ENCODE measurements around the gene TLN1.

TLN1 gene

GRCh38 chr9:35656831-35657545 is 75.0 kb downstream of the TLN1 start:
- no peak for DNase-seq (ENCODE audit: low read depth)
- Histone ChIP-seq H3K27me3 (replicated peaks; ENCODE audit: control insufficient read depth, insufficient read depth, low read length) (no peaks in the 10 kb centered on the region), H3K4me1 (ENCODE audit: control insufficient read depth, insufficient read depth, low read length) (peaks cover 43% of the 10 kb centered on the region), H3K9me3 (ENCODE audit: control insufficient read depth, low read length) (no peaks in the 10 kb centered on the region), H3K4me3 (ENCODE audit: low read length) (peak overlapping the region; percentile 64), H3K36me3 (ENCODE audit: control insufficient read depth, insufficient read depth, low read length, severe bottlenecking) (peaks cover 20% of the 10 kb centered on the region), H3K9ac (ENCODE audit: low read length) (peak overlapping the region; percentile 99)

GRCh38 chr9:35656348-35656747 is 75.6 kb downstream of the TLN1 start:
- Histone ChIP-seq H3K4me1 (ENCODE audit: control insufficient read depth, insufficient read depth, low read length) (peaks cover 43% of the 10 kb centered on the region), H3K27me3 (replicated peaks; ENCODE audit: control insufficient read depth, insufficient read depth, low read length) (no peaks in the 10 kb centered on the region), H3K9me3 (ENCODE audit: control insufficient read depth, low read length) (no peaks in the 10 kb centered on the region), H3K4me3 (ENCODE audit: low read length) (no peak overlapping the region), H3K36me3 (ENCODE audit: control insufficient read depth, insufficient read depth, low read length, severe bottlenecking) (peaks cover 14% of the 10 kb centered on the region), H3K9ac (ENCODE audit: low read length) (no peak overlapping the region)
- DNase-seq (ENCODE audit: low read depth): no peak

GRCh38 chr9:35653611-35654010 is 78.4 kb downstream of the TLN1 start:
- Histone ChIP-seq H3K4me1 (ENCODE audit: control insufficient read depth, insufficient read depth, low read length) (peaks cover 50% of the 10 kb centered on the region), H3K36me3 (ENCODE audit: control insufficient read depth, insufficient read depth, low read length, severe bottlenecking) (no peaks in the 10 kb centered on the region), H3K9ac (ENCODE audit: low read length) (peak overlapping the region; percentile 5), H3K4me3 (ENCODE audit: low read length) (no peak overlapping the region), H3K27me3 (replicated peaks; ENCODE audit: control insufficient read depth, insufficient read depth, low read length) (no peaks in the 10 kb centered on the region), H3K9me3 (ENCODE audit: control insufficient read depth, low read length) (no peaks in the 10 kb centered on the region)
- no peak for DNase-seq (ENCODE audit: low read depth)

GRCh38 chr9:35652829-35653209 is 79.2 kb downstream of the TLN1 start:
- Histone ChIP-seq H3K36me3 (ENCODE audit: control insufficient read depth, insufficient read depth, low read length, severe bottlenecking) (no peaks in the 10 kb centered on the region), H3K4me1 (ENCODE audit: control insufficient read depth, insufficient read depth, low read length) (peaks cover 58% of the 10 kb centered on the region), H3K9me3 (ENCODE audit: control insufficient read depth, low read length) (no peaks in the 10 kb centered on the region), H3K27me3 (replicated peaks; ENCODE audit: control insufficient read depth, insufficient read depth, low read length) (no peaks in the 10 kb centered on the region), H3K9ac (ENCODE audit: low read length) (peak overlapping the region; percentile 73), H3K4me3 (ENCODE audit: low read length) (no peak overlapping the region)
- DNase-seq (ENCODE audit: low read depth): peak; percentile 16

- H3K9ac ChIP-seq (ENCODE audit: low read length): peak overlapping the region; percentile 82
- no peaks in the 10 kb centered on the region for H3K9me3 ChIP-seq (ENCODE audit: control insufficient read depth, low read length)
- no peak overlapping the region for H3K4me3 ChIP-seq (ENCODE audit: low read length)
- peak; percentile 85 for DNase-seq (ENCODE audit: low read depth)
- H3K36me3 ChIP-seq (ENCODE audit: control insufficient read depth, insufficient read depth, low read length, severe bottlenecking): no peaks in the 10 kb centered on the region
- peaks cover 61% of the 10 kb centered on the region for H3K4me1 ChIP-seq (ENCODE audit: control insufficient read depth, insufficient read depth, low read length)
- no peaks in the 10 kb centered on the region for H3K27me3 ChIP-seq (replicated peaks; ENCODE audit: control insufficient read depth, insufficient read depth, low read length)
Observed at GRCh38 chr9:35651956-35652828, 79.8 kb downstream of the TLN1 start.

GRCh38 chr9:35650341-35651158 is 81.4 kb downstream of the TLN1 start, which contains the start of gene SIT1:
SIT1 (minus strand) TSS chr9:35650931; CDS start chr9:35650853, 78 bp downstream.
- Histone ChIP-seq H3K4me1 (ENCODE audit: control insufficient read depth, insufficient read depth, low read length) (peaks cover 68% of the 10 kb centered on the region), H3K9me3 (ENCODE audit: control insufficient read depth, low read length) (no peaks in the 10 kb centered on the region), H3K36me3 (ENCODE audit: control insufficient read depth, insufficient read depth, low read length, severe bottlenecking) (no peaks in the 10 kb centered on the region), H3K4me3 (ENCODE audit: low read length) (peak within 1 kb of the TSS; percentile 67), H3K9ac (ENCODE audit: low read length) (peak within 1 kb of the TSS; percentile 82), H3K27me3 (replicated peaks; ENCODE audit: control insufficient read depth, insufficient read depth, low read length) (no peaks in the 10 kb centered on the region)
- no peak for DNase-seq (ENCODE audit: low read depth)

- H3K9me3 ChIP-seq (ENCODE audit: control insufficient read depth, low read length): no peaks in the 10 kb centered on the region
Observed at GRCh38 chr9:35649431-35650340, 82.3 kb downstream of the TLN1 start.

More at GRCh38 chr9:35649431-35650340, 82.3 kb downstream of the TLN1 start:
- peaks cover 76% of the 10 kb centered on the region for H3K4me1 ChIP-seq (ENCODE audit: control insufficient read depth, insufficient read depth, low read length)
- H3K27me3 ChIP-seq (replicated peaks; ENCODE audit: control insufficient read depth, insufficient read depth, low read length): no peaks in the 10 kb centered on the region
- H3K9ac ChIP-seq (ENCODE audit: low read length): peak overlapping the region; percentile 82
- no peak for DNase-seq (ENCODE audit: low read depth)
- peak overlapping the region; percentile 67 for H3K4me3 ChIP-seq (ENCODE audit: low read length)
- H3K36me3 ChIP-seq (ENCODE audit: control insufficient read depth, insufficient read depth, low read length, severe bottlenecking): no peaks in the 10 kb centered on the region

Data from adipocyte (in vitro differentiated cells).